Thyroid gland (tissue), 4 donors: ENCODE measurements around the gene TBC1D2B.
"Not testable (repeated sequence)": the region's sequence is repeated elsewhere in the genome, so short reads cannot be mapped to it uniquely, and the experiment has no call there.

ENCODE experiments used
- POLR2A ChIP-seq, 2 donors: fragments of 450-650 bp; IDR thresholded peaks; one replicate each; pipeline ENCODE4 v1.6.1; 2017; ENCODE audit warnings: antibody characterized with exemption in 2 of 2, mild to moderate bottlenecking in 2 of 2, moderate library complexity in 1 of 2
- TF ChIP-seq, protein P1 (sequence below), 6 experiments: fragments of 200-600 bp in 3 of 6; fragments of 450-650 bp in 3 of 6; sonication (generic) in 3 of 6; IDR thresholded peaks; one replicate each; pipeline ENCODE4 v1.5.1; 2016 to 2019; ENCODE audit warnings: antibody characterized with exemption in 6 of 6, mild to moderate bottlenecking in 2 of 6, inconsistent platforms in 1 of 6, moderate library complexity in 1 of 6

DNA sequence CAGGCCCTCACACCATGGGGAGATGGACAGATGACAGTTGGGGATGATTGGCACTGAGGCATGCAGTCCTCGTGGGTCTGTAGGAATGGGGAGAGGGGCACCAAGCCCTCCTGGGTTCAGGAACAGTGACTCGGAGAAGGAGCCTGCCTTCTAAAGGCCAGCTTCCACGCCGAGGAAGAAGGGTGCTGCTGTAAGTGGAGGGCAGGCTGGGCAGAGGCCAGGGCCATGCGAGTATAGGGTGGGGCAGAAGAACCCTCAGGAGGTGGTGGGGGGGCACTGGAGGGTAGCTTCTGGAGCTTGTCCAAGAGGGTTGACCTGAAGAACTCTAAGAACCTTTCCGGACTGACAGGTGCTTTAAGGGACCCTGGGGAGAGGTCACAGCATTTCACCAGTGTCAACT lies 104.8 kb downstream of the TBC1D2B start:
- TF ChIP-seq, protein P1, sequence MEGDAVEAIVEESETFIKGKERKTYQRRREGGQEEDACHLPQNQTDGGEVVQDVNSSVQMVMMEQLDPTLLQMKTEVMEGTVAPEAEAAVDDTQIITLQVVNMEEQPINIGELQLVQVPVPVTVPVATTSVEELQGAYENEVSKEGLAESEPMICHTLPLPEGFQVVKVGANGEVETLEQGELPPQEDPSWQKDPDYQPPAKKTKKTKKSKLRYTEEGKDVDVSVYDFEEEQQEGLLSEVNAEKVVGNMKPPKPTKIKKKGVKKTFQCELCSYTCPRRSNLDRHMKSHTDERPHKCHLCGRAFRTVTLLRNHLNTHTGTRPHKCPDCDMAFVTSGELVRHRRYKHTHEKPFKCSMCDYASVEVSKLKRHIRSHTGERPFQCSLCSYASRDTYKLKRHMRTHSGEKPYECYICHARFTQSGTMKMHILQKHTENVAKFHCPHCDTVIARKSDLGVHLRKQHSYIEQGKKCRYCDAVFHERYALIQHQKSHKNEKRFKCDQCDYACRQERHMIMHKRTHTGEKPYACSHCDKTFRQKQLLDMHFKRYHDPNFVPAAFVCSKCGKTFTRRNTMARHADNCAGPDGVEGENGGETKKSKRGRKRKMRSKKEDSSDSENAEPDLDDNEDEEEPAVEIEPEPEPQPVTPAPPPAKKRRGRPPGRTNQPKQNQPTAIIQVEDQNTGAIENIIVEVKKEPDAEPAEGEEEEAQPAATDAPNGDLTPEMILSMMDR (IDR thresholded peaks at IDR 0.05): not testable (repeated sequence)
- TF ChIP-seq POLR2A (IDR thresholded peaks at IDR 0.05): not testable (repeated sequence)
